ENCODE results near the gene RAI1.
A peak's percentile ranks its signal among the peaks of the same experiment; 100 is the strongest.

The RAI1 gene

GRCh38 chr17:17845046-17845775 is 164.0 kb downstream of the RAI1 start:
- DNase-seq (ENCODE audit: low spot score): no peak

GRCh38 chr17:17846003-17846402 is 164.7 kb downstream of the RAI1 start:
- DNase-seq (ENCODE audit: low spot score): no peak

GRCh38 chr17:17846645-17847044 is 165.4 kb downstream of the RAI1 start:
- no peak for DNase-seq (ENCODE audit: low spot score)

- DNase-seq (ENCODE audit: low spot score): no peak
These were observed 165.9 kb downstream of the RAI1 start for GRCh38 chr17:17847118-17847689.

GRCh38 chr17:17847726-17848125 is 166.5 kb downstream of the RAI1 start:
- no peak for DNase-seq (ENCODE audit: low spot score)

GRCh38 chr17:17848311-17849082 is 167.2 kb downstream of the RAI1 start:
- DNase-seq (ENCODE audit: low spot score): no peak

GRCh38 chr17:17849147-17849820 is 168.0 kb downstream of the RAI1 start:
- peak; percentile 94 for DNase-seq (ENCODE audit: low spot score)

- DNase-seq (ENCODE audit: low spot score): peak; percentile 82
These were observed 168.7 kb downstream of the RAI1 start for GRCh38 chr17:17849845-17850373.

GRCh38 chr17:17851103-17852002 is 170.1 kb downstream of the RAI1 start:
- peak; percentile 27 for DNase-seq (ENCODE audit: low spot score)

GRCh38 chr17:17852930-17853329 is 171.7 kb downstream of the RAI1 start:
- DNase-seq (ENCODE audit: low spot score): no peak

GRCh38 chr17:17853811-17854447 is 172.7 kb downstream of the RAI1 start:
- DNase-seq (ENCODE audit: low spot score): no peak

GRCh38 chr17:17855976-17856375 is 174.7 kb downstream of the RAI1 start:
- no peak for DNase-seq (ENCODE audit: low spot score)

GRCh38 chr17:17856386-17856785 is 175.1 kb downstream of the RAI1 start:
- no peak for DNase-seq (ENCODE audit: low spot score)

- DNase-seq (ENCODE audit: low spot score): no peak
These were observed 176.2 kb downstream of the RAI1 start for GRCh38 chr17:17857496-17857895.

- peak; percentile 72 for DNase-seq (ENCODE audit: low spot score)
These were observed 178.9 kb downstream of the RAI1 start for GRCh38 chr17:17859909-17860765.

- no peak for DNase-seq (ENCODE audit: low spot score)
These were observed 179.5 kb downstream of the RAI1 start for GRCh38 chr17:17860766-17861107.
